ENCODE data around the gene HK1. TPM values are rescaled to one million over a fixed set of nuclear protein-coding genes. Genes with fewer than 3 reads are reported as not detected.

The HK1 gene
- total RNA-seq, 3 donors from 2014 or later = 51.2 to 63.4 (median 57.4) TPM

GRCh38 chr10:69394020-69394419 is 115.7 kb downstream of the HK1 start:
- no peak for TF ChIP-seq POLR2A (IDR thresholded peaks at IDR 0.05)
- TF ChIP-seq CTCF (IDR thresholded peaks at IDR 0.05) = no peak
- Histone ChIP-seq H3K9me3 (no peaks in the 10 kb centered on the region), H3K4me1 (no peaks in the 10 kb centered on the region), H3K27me3 (no peaks in the 10 kb centered on the region), H3K27ac (no peak overlapping the region), H3K36me3 (no peaks in the 10 kb centered on the region), H3K4me3 (no peak overlapping the region)
- no peak for DNase-seq (ENCODE audit: low spot score in 2 of 2)
- intact Hi-C loops (cut with DNase I; ENCODE audit: low total_unique reads) = no loop called here

- TF ChIP-seq POLR2A (IDR thresholded peaks at IDR 0.05) = no peak
- no peak for TF ChIP-seq CTCF (IDR thresholded peaks at IDR 0.05)
- no peak for TF ChIP-seq POLR2AphosphoS5 (IDR thresholded peaks at IDR 0.05)
- Histone ChIP-seq H3K4me1 (no peaks in the 10 kb centered on the region), H3K4me3 (no peak overlapping the region), H3K27ac (no peak overlapping the region), H3K27me3 (no peaks in the 10 kb centered on the region), H3K36me3 (peaks cover 8% of the 10 kb centered on the region), H3K9me3 (no peaks in the 10 kb centered on the region)
- intact Hi-C loops (cut with DNase I; ENCODE audit: low total_unique reads) = no loop called here
- no peak for DNase-seq (ENCODE audit: low spot score in 2 of 2)
These were observed 119.7 kb downstream of the HK1 start for GRCh38 chr10:69397972-69398371.

GRCh38 chr10:69398466-69398865 is 120.2 kb downstream of the HK1 start:
- Histone ChIP-seq H3K4me1 (no peaks in the 10 kb centered on the region), H3K27ac (peak overlapping the region in 1 of 2 donors; percentile 38), H3K27me3 (no peaks in the 10 kb centered on the region), H3K9me3 (no peaks in the 10 kb centered on the region), H3K4me3 (no peak overlapping the region), H3K36me3 (peaks cover 8% of the 10 kb centered on the region)
- no peak for DNase-seq (ENCODE audit: low spot score in 2 of 2)
- intact Hi-C loops (cut with DNase I; ENCODE audit: low total_unique reads) = no loop called here
- TF ChIP-seq POLR2AphosphoS5 (IDR thresholded peaks at IDR 0.05) (no peak), POLR2A (IDR thresholded peaks at IDR 0.05) (no peak), CTCF (IDR thresholded peaks at IDR 0.05) (no peak)

DNA sequence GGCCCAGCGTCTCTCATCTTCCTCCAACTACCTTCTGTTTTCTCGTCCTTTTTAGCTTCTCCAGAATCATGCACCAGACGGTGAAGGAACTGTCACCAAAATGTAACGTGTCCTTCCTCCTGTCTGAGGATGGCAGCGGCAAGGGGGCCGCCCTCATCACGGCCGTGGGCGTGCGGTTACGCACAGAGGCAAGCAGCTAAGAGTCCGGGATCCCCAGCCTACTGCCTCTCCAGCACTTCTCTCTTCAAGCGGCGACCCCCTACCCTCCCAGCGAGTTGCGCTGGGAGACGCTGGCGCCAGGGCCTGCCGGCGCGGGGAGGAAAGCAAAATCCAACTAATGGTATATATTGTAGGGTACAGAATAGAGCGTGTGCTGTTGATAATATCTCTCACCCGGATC is 122.6 kb downstream of the HK1 start:
- H3K4me1 ChIP-seq = no peaks in the 10 kb centered on the region
- no peaks in the 10 kb centered on the region for H3K27me3 ChIP-seq
- no peak overlapping the region for H3K27ac ChIP-seq
- peaks cover 8% of the 10 kb centered on the region for H3K36me3 ChIP-seq
- intact Hi-C loops (cut with DNase I; ENCODE audit: low total_unique reads) = no loop called here
- DNase-seq (ENCODE audit: low spot score in 2 of 2) = no peak
- no peaks in the 10 kb centered on the region for H3K9me3 ChIP-seq
- TF ChIP-seq CTCF (IDR thresholded peaks at IDR 0.05) (no peak), POLR2AphosphoS5 (IDR thresholded peaks at IDR 0.05) (no peak), POLR2A (IDR thresholded peaks at IDR 0.05) (no peak)
- no peak overlapping the region for H3K4me3 ChIP-seq

DNA sequence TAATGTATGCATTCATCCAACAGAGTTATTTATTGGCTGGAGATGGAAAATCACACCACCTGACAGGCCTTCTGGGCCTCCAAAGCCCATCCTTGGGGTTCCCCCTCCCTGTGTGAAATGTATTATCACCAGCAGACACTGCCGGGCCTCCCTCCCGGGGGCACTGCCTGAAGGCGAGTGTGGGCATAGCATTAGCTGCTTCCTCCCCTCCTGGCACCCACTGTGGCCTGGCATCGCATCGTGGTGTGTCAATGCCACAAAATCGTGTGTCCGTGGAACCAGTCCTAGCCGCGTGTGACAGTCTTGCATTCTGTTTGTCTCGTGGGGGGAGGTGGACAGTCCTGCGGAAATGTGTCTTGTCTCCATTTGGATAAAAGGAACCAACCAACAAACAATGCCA is 123.1 kb downstream of the HK1 start:
- Histone ChIP-seq H3K36me3 (peaks cover 8% of the 10 kb centered on the region), H3K27me3 (no peaks in the 10 kb centered on the region), H3K4me3 (no peak overlapping the region), H3K9me3 (no peaks in the 10 kb centered on the region), H3K4me1 (no peaks in the 10 kb centered on the region), H3K27ac (no peak overlapping the region)
- intact Hi-C loops (cut with DNase I; ENCODE audit: low total_unique reads) = no loop called here
- no peak for DNase-seq (ENCODE audit: low spot score in 2 of 2)
- TF ChIP-seq POLR2A (IDR thresholded peaks at IDR 0.05) = no peak
- TF ChIP-seq POLR2AphosphoS5 (IDR thresholded peaks at IDR 0.05) = no peak
- TF ChIP-seq CTCF (IDR thresholded peaks at IDR 0.05) = no peak

Data from breast epithelium (tissue), 4 donors.